GM23338 (cell line): ENCODE measurements around the gene OBSCN. TPM values are rescaled to one million over a fixed set of nuclear protein-coding genes. Genes with fewer than 3 reads are reported as not detected.

ENCODE experiments used
- ATAC-seq: fragments of 200-7000 bp; cut with Tn5 transposase; 3 replicates; pipeline ENCODE4 v1.9.1; 2020
- DNase-seq: peaks from one replicate; pipeline ENCODE4 v3.0.0-alpha.2; 2015; ENCODE audit warnings: low spot score
- H2AFZ ChIP-seq: fragments of 200-600 bp; sonication (generic); 2 replicates; pipeline ENCODE4 v1.8.0; 2016; ENCODE audit warnings: antibody characterized with exemption, mild to moderate bottlenecking, moderate library complexity
- H3F3A ChIP-seq: fragments of 200-600 bp; sonication (generic); replicated peaks from 2 replicates; pipeline ENCODE4 v1.8.0; 2017; ENCODE audit warnings: antibody characterized with exemption, mixed run types, low read depth
- H3K27ac ChIP-seq: fragments of 200-600 bp; sonication (generic); 2 replicates; pipeline ENCODE4 v1.6.1; 2016; ENCODE audit warnings: low read depth
- H3K27me3 ChIP-seq: fragments of 200-600 bp; sonication (generic); 2 replicates; pipeline ENCODE4 v1.8.0; 2016; ENCODE audit warnings: mild to moderate bottlenecking, mixed run types, moderate library complexity; ENCODE audit not compliant: insufficient read depth
- H3K36me3 ChIP-seq: fragments of 200-600 bp; sonication (generic); 2 replicates; pipeline ENCODE4 v1.8.0; 2016; ENCODE audit warnings: mild to moderate bottlenecking; ENCODE audit not compliant: insufficient read depth
- H3K4me1 ChIP-seq: fragments of 200-600 bp; sonication (generic); 2 replicates; pipeline ENCODE4 v1.8.0; 2016; ENCODE audit warnings: mild to moderate bottlenecking, moderate library complexity; ENCODE audit not compliant: insufficient read depth
- H3K4me2 ChIP-seq: fragments of 200-600 bp; sonication (generic); 2 replicates; pipeline ENCODE4 v1.7.1; 2017; ENCODE audit warnings: mixed run types
- H3K4me3 ChIP-seq: fragments of 200-600 bp; sonication (generic); 2 replicates; pipeline ENCODE4 v1.6.1; 2016; ENCODE audit warnings: mixed run types
- H3K79me2 ChIP-seq: fragments of 200-600 bp; sonication (generic); replicated peaks from 2 replicates; pipeline ENCODE4 v1.8.0; 2017; ENCODE audit warnings: mild to moderate bottlenecking; ENCODE audit not compliant: insufficient read depth
- H3K9me2 ChIP-seq: fragments of 200-600 bp; sonication (generic); 2 replicates; pipeline ENCODE4 v1.8.0; 2017; ENCODE audit not compliant: insufficient read depth
- H4K20me1 ChIP-seq: fragments of 200-600 bp; sonication (generic); replicated peaks from 2 replicates; pipeline ENCODE4 v1.8.0; 2017; ENCODE audit warnings: mild to moderate bottlenecking; ENCODE audit not compliant: insufficient read depth
- H3K27ac Mint-ChIP-seq: 2 replicates; pipeline ENCODE4 v1.8.0; 2020; ENCODE audit warnings: inconsistent platforms, mild to moderate bottlenecking, moderate library complexity, mixed read lengths
- H3K27me3 Mint-ChIP-seq: 3 replicates; pipeline ENCODE4 v1.8.0; 2022; ENCODE audit warnings: low read depth, mild to moderate bottlenecking, moderate library complexity, mixed read lengths, inconsistent platforms; ENCODE audit not compliant: insufficient read depth, poor library complexity
- H3K36me3 Mint-ChIP-seq: 3 replicates; pipeline ENCODE4 v1.8.0; 2021; ENCODE audit warnings: low read depth, mild to moderate bottlenecking, inconsistent platforms, moderate library complexity, mixed read lengths
- H3K4me1 Mint-ChIP-seq: 3 replicates; pipeline ENCODE4 v1.8.0; 2020; ENCODE audit warnings: mild to moderate bottlenecking, inconsistent platforms, mixed read lengths
- H3K4me3 Mint-ChIP-seq: 3 replicates; pipeline ENCODE4 v1.8.0; 2021; ENCODE audit warnings: moderate library complexity, mild to moderate bottlenecking, inconsistent platforms, mixed read lengths
- H3K9me3 Mint-ChIP-seq: 3 replicates; pipeline ENCODE4 v1.8.0; 2020; ENCODE audit warnings: moderate library complexity, mild to moderate bottlenecking, inconsistent platforms, mixed read lengths
- CREB1 ChIP-seq: fragments of 250-450 bp; sonication (Bioruptor Pico); IDR thresholded peaks from 2 replicates; pipeline ENCODE4 v1.5.0; 2020; ENCODE audit warnings: low read depth, mild to moderate bottlenecking, moderate library complexity
- CTCF ChIP-seq, 2 experiments: fragments of 200-600 bp in 1 of 2; sonication (generic) in 1 of 2; conservative IDR thresholded peaks; 2 replicates each; pipeline versions ENCODE4 v1.5.1 to v1.6.1; 2016 to 2017; ENCODE audit warnings: antibody characterized with exemption in 2 of 2, low read depth in 2 of 2, mild to moderate bottlenecking in 2 of 2, moderate library complexity in 1 of 2
- ETS1 ChIP-seq: IDR thresholded peaks from 2 replicates; pipeline ENCODE4 v1.6.1; 2016; ENCODE audit warnings: antibody characterized with exemption
- EZH2 ChIP-seq: fragments of 200-600 bp; sonication (generic); IDR thresholded peaks from one replicate; pipeline ENCODE4 v1.8.0; 2017; ENCODE audit warnings: antibody characterized with exemption, mild to moderate bottlenecking, low read depth; ENCODE audit not compliant: unreplicated experiment
- EZH2phosphoT487 ChIP-seq: fragments of 200-600 bp; sonication (generic); IDR thresholded peaks from one replicate; pipeline ENCODE4 v1.8.1; 2018; ENCODE audit warnings: antibody characterized with exemption; ENCODE audit not compliant: unreplicated experiment
- JUNB ChIP-seq: IDR thresholded peaks from one replicate; pipeline ENCODE4 v1.6.1; 2016; ENCODE audit warnings: antibody characterized with exemption; ENCODE audit not compliant: unreplicated experiment
- NANOG ChIP-seq: IDR thresholded peaks from 2 replicates; pipeline ENCODE4 v1.6.1; 2016; ENCODE audit warnings: antibody characterized with exemption, borderline replicate concordance
- POLR2AphosphoS5 ChIP-seq: IDR thresholded peaks from 2 replicates; pipeline ENCODE4 v1.6.1; 2016; ENCODE audit warnings: antibody characterized with exemption, low read depth
- REST ChIP-seq: IDR thresholded peaks from one replicate; pipeline ENCODE4 v1.6.1; 2018; ENCODE audit warnings: antibody characterized with exemption; ENCODE audit not compliant: unreplicated experiment
- STAT1 ChIP-seq: IDR thresholded peaks from one replicate; pipeline ENCODE4 v1.6.1; 2016; ENCODE audit warnings: antibody characterized with exemption; ENCODE audit not compliant: unreplicated experiment
- ZNF114 ChIP-seq: fragments of 250-450 bp; sonication (Bioruptor Pico); IDR thresholded peaks from 2 replicates; pipeline ENCODE4 v1.5.0; 2020; ENCODE audit warnings: mild to moderate bottlenecking, moderate library complexity
- ZNF331 ChIP-seq: fragments of 250-450 bp; sonication (Bioruptor Pico); IDR thresholded peaks from 2 replicates; pipeline ENCODE4 v1.5.0; 2020; ENCODE audit warnings: low read depth, mild to moderate bottlenecking, moderate library complexity
- polyA plus RNA-seq: library from polyadenylated mRNA; unstranded; fragments of >200 nt; fragmentation: Nextera tagmentation; extraction: Ambion mirVana; gene quantifications from 2 replicates; pipeline ENCODE4 v1.2.1, GENCODE V29; 2016
- total RNA-seq: library from RNA; depleted of rRNA; stranded (reverse); fragments of >200 nt; shearing (Covaris generic); gene quantifications from 2 replicates; pipeline ENCODE4 v1.2.3, GENCODE V29; 2014
- TF ChIP-seq, protein P1 (sequence below): fragments of 250-450 bp; sonication (Bioruptor Pico); IDR thresholded peaks from 2 replicates; pipeline ENCODE4 v1.5.0; 2020; ENCODE audit warnings: mild to moderate bottlenecking, moderate library complexity

Gene OBSCN
- total and polyA plus RNA-seq, 2 experiments from 2014 or later = 8.4 to 38.5 TPM

DNA sequence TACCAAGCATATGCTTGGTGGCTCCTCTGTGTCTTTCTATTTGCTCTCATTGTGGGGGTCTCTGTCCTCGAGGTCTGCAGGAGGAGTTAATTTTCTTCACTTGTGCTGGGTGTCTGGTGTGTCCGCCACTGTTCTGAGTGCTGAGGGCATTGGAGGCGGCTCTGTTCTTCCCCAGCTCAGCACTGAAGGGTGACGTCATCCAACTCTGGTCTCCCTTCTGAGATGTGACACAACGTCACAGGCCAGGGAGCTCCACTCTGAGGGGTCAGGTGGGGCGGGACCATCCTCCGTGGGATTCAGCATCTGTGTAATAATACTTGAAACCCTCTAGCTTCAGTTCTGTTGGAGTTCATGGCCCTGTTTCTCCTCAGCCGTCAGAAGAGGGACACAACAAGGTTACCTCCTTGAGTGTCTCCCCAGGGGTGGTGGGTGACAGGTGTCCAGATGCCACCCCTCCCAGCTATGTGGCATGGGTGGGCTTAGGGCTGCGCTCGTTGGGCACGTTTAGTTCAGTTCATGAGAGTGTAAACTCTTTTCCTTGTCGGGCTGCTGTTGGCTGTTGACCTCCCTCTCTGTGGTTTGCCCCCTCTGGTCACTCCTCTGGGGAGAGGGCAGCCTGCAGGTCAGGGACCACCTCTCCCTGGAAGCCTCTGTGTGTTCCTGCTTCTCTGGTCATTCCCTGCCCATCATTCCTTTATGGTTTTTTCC lies 39.1 kb upstream of the OBSCN start:
- H3K36me3 Mint-ChIP-seq = no peaks in the 10 kb centered on the region; the same call in 2 of the 3 replicates
- ATAC-seq = no peak
- Histone ChIP-seq H3F3A (peaks cover 5% of the 10 kb centered on the region; the same call in 1 of the 2 replicates), H3K4me2 (no peak overlapping the region), H3K79me2 (peaks cover 19% of the 10 kb centered on the region), H3K4me3 (no peak overlapping the region), H4K20me1 (no peaks in the 10 kb centered on the region; the same call in 1 of the 2 replicates), H3K9me2 (no peaks in the 10 kb centered on the region), H2AFZ (no peak overlapping the region), H3K36me3 (no peaks in the 10 kb centered on the region), H3K4me1 (no peaks in the 10 kb centered on the region; the same call in 1 of the 2 replicates), H3K27ac (no peak overlapping the region), H3K27me3 (no peaks in the 10 kb centered on the region)
- no peak for TF ChIP-seq POLR2AphosphoS5
- TF ChIP-seq, protein P1, sequence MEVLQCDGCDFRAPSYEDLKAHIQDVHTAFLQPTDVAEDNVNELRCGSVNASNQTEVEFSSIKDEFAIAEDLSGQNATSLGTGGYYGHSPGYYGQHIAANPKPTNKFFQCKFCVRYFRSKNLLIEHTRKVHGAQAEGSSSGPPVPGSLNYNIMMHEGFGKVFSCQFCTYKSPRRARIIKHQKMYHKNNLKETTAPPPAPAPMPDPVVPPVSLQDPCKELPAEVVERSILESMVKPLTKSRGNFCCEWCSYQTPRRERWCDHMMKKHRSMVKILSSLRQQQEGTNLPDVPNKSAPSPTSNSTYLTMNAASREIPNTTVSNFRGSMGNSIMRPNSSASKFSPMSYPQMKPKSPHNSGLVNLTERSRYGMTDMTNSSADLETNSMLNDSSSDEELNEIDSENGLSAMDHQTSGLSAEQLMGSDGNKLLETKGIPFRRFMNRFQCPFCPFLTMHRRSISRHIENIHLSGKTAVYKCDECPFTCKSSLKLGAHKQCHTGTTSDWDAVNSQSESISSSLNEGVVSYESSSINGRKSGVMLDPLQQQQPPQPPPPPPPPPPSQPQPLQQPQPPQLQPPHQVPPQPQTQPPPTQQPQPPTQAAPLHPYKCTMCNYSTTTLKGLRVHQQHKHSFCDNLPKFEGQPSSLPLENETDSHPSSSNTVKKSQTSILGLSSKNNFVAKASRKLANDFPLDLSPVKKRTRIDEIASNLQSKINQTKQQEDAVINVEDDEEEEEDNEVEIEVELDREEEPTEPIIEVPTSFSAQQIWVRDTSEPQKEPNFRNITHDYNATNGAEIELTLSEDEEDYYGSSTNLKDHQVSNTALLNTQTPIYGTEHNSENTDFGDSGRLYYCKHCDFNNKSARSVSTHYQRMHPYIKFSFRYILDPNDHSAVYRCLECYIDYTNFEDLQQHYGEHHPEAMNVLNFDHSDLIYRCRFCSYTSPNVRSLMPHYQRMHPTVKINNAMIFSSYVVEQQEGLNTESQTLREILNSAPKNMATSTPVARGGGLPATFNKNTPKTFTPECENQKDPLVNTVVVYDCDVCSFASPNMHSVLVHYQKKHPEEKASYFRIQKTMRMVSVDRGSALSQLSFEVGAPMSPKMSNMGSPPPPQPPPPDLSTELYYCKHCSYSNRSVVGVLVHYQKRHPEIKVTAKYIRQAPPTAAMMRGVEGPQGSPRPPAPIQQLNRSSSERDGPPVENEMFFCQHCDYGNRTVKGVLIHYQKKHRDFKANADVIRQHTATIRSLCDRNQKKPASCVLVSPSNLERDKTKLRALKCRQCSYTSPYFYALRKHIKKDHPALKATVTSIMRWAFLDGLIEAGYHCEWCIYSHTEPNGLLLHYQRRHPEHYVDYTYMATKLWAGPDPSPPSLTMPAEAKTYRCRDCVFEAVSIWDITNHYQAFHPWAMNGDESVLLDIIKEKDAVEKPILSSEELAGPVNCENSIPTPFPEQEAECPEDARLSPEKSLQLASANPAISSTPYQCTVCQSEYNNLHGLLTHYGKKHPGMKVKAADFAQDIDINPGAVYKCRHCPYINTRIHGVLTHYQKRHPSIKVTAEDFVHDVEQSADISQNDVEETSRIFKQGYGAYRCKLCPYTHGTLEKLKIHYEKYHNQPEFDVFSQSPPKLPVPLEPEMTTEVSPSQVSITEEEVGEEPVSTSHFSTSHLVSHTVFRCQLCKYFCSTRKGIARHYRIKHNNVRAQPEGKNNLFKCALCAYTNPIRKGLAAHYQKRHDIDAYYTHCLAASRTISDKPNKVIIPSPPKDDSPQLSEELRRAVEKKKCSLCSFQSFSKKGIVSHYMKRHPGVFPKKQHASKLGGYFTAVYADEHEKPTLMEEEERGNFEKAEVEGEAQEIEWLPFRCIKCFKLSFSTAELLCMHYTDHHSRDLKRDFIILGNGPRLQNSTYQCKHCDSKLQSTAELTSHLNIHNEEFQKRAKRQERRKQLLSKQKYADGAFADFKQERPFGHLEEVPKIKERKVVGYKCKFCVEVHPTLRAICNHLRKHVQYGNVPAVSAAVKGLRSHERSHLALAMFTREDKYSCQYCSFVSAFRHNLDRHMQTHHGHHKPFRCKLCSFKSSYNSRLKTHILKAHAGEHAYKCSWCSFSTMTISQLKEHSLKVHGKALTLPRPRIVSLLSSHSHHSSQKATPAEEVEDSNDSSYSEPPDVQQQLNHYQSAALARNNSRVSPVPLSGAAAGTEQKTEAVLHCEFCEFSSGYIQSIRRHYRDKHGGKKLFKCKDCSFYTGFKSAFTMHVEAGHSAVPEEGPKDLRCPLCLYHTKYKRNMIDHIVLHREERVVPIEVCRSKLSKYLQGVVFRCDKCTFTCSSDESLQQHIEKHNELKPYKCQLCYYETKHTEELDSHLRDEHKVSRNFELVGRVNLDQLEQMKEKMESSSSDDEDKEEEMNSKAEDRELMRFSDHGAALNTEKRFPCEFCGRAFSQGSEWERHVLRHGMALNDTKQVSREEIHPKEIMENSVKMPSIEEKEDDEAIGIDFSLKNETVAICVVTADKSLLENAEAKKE (CRISPR knock-in tag) = no peak
- TF ChIP-seq REST = no peak
- TF ChIP-seq EZH2phosphoT487 = no peak
- no peak for TF ChIP-seq ETS1
- TF ChIP-seq CTCF (conservative IDR thresholded peaks at IDR 0.05; ENCODE audit: low read depth in 2 of 2) = no peak
- no peak for TF ChIP-seq ZNF114 (CRISPR knock-in tag)
- no peak for TF ChIP-seq STAT1
- no peak for TF ChIP-seq JUNB
- no peak for TF ChIP-seq CREB1 (CRISPR knock-in tag)
- no peak for TF ChIP-seq NANOG
- TF ChIP-seq EZH2 = no peak
- no peak for TF ChIP-seq ZNF331
- DNase-seq = no peak
- H3K4me1 Mint-ChIP-seq = peaks cover 8% of the 10 kb centered on the region; the same call in 2 of the 3 replicates
- H3K9me3 Mint-ChIP-seq = no peaks in the 10 kb centered on the region; the same call in 2 of the 3 replicates
- H3K4me3 Mint-ChIP-seq = no peak overlapping the region
- no peak overlapping the region for H3K27ac Mint-ChIP-seq
- H3K27me3 Mint-ChIP-seq = peaks cover 5% of the 10 kb centered on the region
